ENCODE data around the gene MYL9.

DNA sequence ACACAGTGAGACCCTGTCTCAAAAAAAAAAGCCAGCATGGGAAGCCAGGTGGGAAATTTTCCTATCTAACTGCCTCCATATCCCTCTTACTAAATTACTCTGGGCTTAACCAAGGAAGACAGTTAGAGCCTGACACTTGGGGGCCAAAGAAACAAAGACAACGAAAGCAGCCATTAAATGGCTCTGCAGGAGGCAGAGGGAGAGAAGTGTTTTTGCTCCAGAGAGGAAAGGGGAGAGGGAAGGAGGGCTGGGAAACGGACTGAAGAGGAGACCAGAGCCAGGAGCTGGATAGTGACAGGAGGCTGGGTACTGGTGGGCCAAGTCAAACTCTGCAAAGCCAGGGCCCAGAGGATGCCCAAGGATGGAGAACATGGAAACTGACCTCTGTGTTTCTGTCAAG, 21.4 kb downstream of the MYL9 start:
- TF ChIP-seq, protein P1, sequence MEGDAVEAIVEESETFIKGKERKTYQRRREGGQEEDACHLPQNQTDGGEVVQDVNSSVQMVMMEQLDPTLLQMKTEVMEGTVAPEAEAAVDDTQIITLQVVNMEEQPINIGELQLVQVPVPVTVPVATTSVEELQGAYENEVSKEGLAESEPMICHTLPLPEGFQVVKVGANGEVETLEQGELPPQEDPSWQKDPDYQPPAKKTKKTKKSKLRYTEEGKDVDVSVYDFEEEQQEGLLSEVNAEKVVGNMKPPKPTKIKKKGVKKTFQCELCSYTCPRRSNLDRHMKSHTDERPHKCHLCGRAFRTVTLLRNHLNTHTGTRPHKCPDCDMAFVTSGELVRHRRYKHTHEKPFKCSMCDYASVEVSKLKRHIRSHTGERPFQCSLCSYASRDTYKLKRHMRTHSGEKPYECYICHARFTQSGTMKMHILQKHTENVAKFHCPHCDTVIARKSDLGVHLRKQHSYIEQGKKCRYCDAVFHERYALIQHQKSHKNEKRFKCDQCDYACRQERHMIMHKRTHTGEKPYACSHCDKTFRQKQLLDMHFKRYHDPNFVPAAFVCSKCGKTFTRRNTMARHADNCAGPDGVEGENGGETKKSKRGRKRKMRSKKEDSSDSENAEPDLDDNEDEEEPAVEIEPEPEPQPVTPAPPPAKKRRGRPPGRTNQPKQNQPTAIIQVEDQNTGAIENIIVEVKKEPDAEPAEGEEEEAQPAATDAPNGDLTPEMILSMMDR (IDR thresholded peaks at IDR 0.05) = no peak
- no peak for TF ChIP-seq EZH2 (IDR thresholded peaks at IDR 0.05; ENCODE audit: borderline replicate concordance, insufficient read depth, low read depth, low read length, poor library complexity, severe bottlenecking)

Measured in B cell (primary cell).